Neural progenitor cell (in vitro differentiated cells): ENCODE data around the gene KRTAP10-5.

Experiments
- CTCF ChIP-seq: fragments of 200-600 bp; sonication (generic); IDR thresholded peaks from 2 replicates; pipeline ENCODE4 v1.5.1; 2017; ENCODE audit warnings: antibody characterized with exemption, mild to moderate bottlenecking
- EZH2 ChIP-seq: fragments of 200-600 bp; sonication (generic); IDR thresholded peaks from 2 replicates; pipeline ENCODE4 v1.6.1; 2017; ENCODE audit warnings: antibody characterized with exemption, mild to moderate bottlenecking, moderate library complexity

- TF ChIP-seq EZH2 (no peak), CTCF (no peak)
Observed at GRCh38 chr21:44603911-44604310, 23.5 kb upstream of the KRTAP10-5 start.
